Endothelial cell (in vitro differentiated cells): ENCODE measurements around the gene MDK. TPM values are rescaled to one million over a fixed set of nuclear protein-coding genes. Genes with fewer than 3 reads are reported as not detected.

Experiments used
- DNase-seq: peaks from one replicate; pipeline ENCODE4 v3.0.0; 2021; ENCODE audit warnings: low spot score
- H3K27ac Mint-ChIP-seq: one replicate; pipeline ENCODE4 v1.8.0; 2021; ENCODE audit warnings: mixed read lengths, inconsistent platforms; ENCODE audit not compliant: unreplicated experiment
- H3K27me3 Mint-ChIP-seq: one replicate; pipeline ENCODE4 v1.8.0; 2021; ENCODE audit warnings: mild to moderate bottlenecking, moderate library complexity, mixed read lengths, inconsistent platforms; ENCODE audit not compliant: unreplicated experiment
- H3K36me3 Mint-ChIP-seq: one replicate; pipeline ENCODE4 v1.8.0; 2021; ENCODE audit warnings: mild to moderate bottlenecking, low read depth, mixed read lengths, inconsistent platforms; ENCODE audit not compliant: unreplicated experiment
- H3K4me1 Mint-ChIP-seq: one replicate; pipeline ENCODE4 v1.8.0; 2021; ENCODE audit warnings: mild to moderate bottlenecking, mixed read lengths, inconsistent platforms; ENCODE audit not compliant: unreplicated experiment
- H3K4me3 Mint-ChIP-seq: one replicate; pipeline ENCODE4 v1.8.0; 2021; ENCODE audit warnings: mild to moderate bottlenecking, mixed read lengths, inconsistent platforms; ENCODE audit not compliant: unreplicated experiment
- H3K9me3 Mint-ChIP-seq: one replicate; pipeline ENCODE4 v1.8.0; 2021; ENCODE audit warnings: mixed read lengths, inconsistent platforms; ENCODE audit not compliant: unreplicated experiment
- CTCF ChIP-seq: fragments of 200-600 bp; sonication (generic); IDR thresholded peaks from one replicate; pipeline ENCODE4 v1.5.0; 2021; ENCODE audit warnings: antibody characterized with exemption; ENCODE audit not compliant: unreplicated experiment
- total RNA-seq: library from RNA; stranded (reverse); fragmentation: NEBNext Ultra II Directional; extraction: Animal tissue kit (Norgen Biotek cat#: 25700); gene quantifications from one replicate; pipeline ENCODE4 v1.2.1, GENCODE V29; 2021; ENCODE audit not compliant: unreplicated experiment

MDK gene
- total RNA-seq, 1 donor from 2014 or later: 553 TPM

GRCh38 chr11:46360878-46361277 is 20.6 kb upstream of the MDK start:
- Mint-ChIP-seq H3K27me3 (peaks cover 9% of the 10 kb centered on the region), H3K4me1 (peaks cover 23% of the 10 kb centered on the region), H3K36me3 (peaks cover 3% of the 10 kb centered on the region), H3K9me3 (no peaks in the 10 kb centered on the region), H3K4me3 (peak overlapping the region; percentile 51), H3K27ac (peak overlapping the region; percentile 82)
- TF ChIP-seq CTCF: no peak
- DNase-seq: no peak

DNA sequence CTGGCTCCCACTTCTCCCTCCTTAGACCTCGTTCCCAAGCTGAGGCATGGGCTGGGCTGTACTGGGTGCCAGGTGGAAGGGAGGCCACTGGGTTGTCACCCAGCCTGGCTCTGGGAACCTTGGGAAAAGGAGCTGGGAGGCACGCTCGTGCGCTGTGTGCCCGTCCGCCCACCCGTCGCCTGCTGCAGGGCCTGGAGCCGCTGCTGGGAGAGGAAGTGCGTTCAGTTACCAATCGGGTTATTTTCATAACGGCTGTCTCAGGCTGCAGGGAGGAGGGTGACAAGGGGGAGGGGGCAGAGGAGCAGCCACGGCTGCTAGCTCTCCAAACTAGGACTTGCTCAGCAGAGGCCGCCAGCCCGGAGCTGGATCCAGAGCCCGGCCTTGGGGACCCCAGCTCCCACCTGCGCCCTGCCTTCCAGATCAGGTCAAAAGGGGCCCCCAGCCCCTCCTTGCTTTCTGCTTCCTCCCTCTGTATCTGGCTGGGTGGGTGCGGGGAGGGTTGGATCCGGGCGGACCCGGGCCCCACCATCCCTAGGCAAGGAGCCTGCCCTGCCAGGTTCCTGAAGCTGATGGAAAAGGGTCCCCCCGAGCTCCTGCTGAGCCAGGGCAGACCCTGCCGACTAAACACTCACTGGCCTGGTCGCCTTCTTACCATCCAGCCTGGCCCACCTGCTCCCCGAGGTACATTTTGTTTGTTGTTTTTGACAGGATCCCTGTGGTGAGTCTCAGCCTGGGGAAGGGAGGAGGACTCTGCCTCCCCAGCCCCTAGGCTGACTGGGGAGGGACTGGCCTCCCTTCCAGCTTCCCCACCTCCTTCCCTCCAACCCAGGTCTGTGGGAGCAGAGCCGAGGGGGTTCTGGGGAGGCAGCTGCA is 19.9 kb upstream of the MDK start:
- H3K4me3 Mint-ChIP-seq: no peak overlapping the region

GRCh38 chr11:46362156-46363030 is 19.1 kb upstream of the MDK start:
- H3K9me3 Mint-ChIP-seq: no peaks in the 10 kb centered on the region
- peaks cover 3% of the 10 kb centered on the region for H3K36me3 Mint-ChIP-seq
- peaks cover 11% of the 10 kb centered on the region for H3K27me3 Mint-ChIP-seq
- no peak for DNase-seq
- H3K4me3 Mint-ChIP-seq: no peak overlapping the region
- no peak for TF ChIP-seq CTCF
- H3K27ac Mint-ChIP-seq: peak overlapping the region; percentile 99
- H3K4me1 Mint-ChIP-seq: peaks cover 19% of the 10 kb centered on the region

More for the DNA sequence above, 19.9 kb upstream of the MDK start:
- Mint-ChIP-seq H3K36me3 (peaks cover 3% of the 10 kb centered on the region), H3K4me1 (peaks cover 23% of the 10 kb centered on the region), H3K27me3 (peaks cover 9% of the 10 kb centered on the region), H3K27ac (peak overlapping the region; percentile 84), H3K9me3 (no peaks in the 10 kb centered on the region)
- DNase-seq: no peak
- no peak for TF ChIP-seq CTCF

GRCh38 chr11:46363031-46363407 is 18.4 kb upstream of the MDK start:
- H3K9me3 Mint-ChIP-seq: no peaks in the 10 kb centered on the region
- no peak for TF ChIP-seq CTCF
- peaks cover 19% of the 10 kb centered on the region for H3K4me1 Mint-ChIP-seq
- H3K27ac Mint-ChIP-seq: peak overlapping the region; percentile 99
- DNase-seq: peak; percentile 65
- no peak overlapping the region for H3K4me3 Mint-ChIP-seq
- peaks cover 3% of the 10 kb centered on the region for H3K36me3 Mint-ChIP-seq
- H3K27me3 Mint-ChIP-seq: peaks cover 11% of the 10 kb centered on the region
